Nephron (organoid): ENCODE measurements around the gene CACNB1.
A peak's percentile ranks its signal among the peaks of the same experiment; 100 is the strongest.

Source experiments
- H3K27ac Mint-ChIP-seq, 3 experiments: 2 replicates each; pipeline ENCODE4 v1.8.0; 2020; ENCODE audit warnings: mixed read lengths in 3 of 3, mild to moderate bottlenecking in 2 of 3, moderate library complexity in 1 of 3
- H3K27me3 Mint-ChIP-seq: 2 replicates; pipeline ENCODE4 v1.8.0; 2021; ENCODE audit warnings: low read depth, mild to moderate bottlenecking, moderate library complexity, mixed read lengths
- H3K36me3 Mint-ChIP-seq: 2 replicates; pipeline ENCODE4 v1.8.0; 2020; ENCODE audit warnings: low read depth, mixed read lengths
- H3K4me1 Mint-ChIP-seq: 2 replicates; pipeline ENCODE4 v1.8.0; 2020; ENCODE audit warnings: mixed read lengths
- H3K4me3 Mint-ChIP-seq, 3 experiments: 2 replicates each; pipeline ENCODE4 v1.8.0; 2020; ENCODE audit warnings: mild to moderate bottlenecking in 3 of 3, mixed read lengths in 3 of 3, moderate library complexity in 2 of 3
- H3K9me3 Mint-ChIP-seq: 2 replicates; pipeline ENCODE4 v1.8.0; 2020; ENCODE audit warnings: mixed read lengths
- TF ChIP-seq, protein P1 (sequence below), 3 experiments: fragments of 200-600 bp; sonication (generic); IDR thresholded peaks; one replicate each; pipeline ENCODE4 v1.5.0; 2021; ENCODE audit warnings: antibody characterized with exemption in 3 of 3; ENCODE audit not compliant: unreplicated experiment in 3 of 3

Gene CACNB1

DNA sequence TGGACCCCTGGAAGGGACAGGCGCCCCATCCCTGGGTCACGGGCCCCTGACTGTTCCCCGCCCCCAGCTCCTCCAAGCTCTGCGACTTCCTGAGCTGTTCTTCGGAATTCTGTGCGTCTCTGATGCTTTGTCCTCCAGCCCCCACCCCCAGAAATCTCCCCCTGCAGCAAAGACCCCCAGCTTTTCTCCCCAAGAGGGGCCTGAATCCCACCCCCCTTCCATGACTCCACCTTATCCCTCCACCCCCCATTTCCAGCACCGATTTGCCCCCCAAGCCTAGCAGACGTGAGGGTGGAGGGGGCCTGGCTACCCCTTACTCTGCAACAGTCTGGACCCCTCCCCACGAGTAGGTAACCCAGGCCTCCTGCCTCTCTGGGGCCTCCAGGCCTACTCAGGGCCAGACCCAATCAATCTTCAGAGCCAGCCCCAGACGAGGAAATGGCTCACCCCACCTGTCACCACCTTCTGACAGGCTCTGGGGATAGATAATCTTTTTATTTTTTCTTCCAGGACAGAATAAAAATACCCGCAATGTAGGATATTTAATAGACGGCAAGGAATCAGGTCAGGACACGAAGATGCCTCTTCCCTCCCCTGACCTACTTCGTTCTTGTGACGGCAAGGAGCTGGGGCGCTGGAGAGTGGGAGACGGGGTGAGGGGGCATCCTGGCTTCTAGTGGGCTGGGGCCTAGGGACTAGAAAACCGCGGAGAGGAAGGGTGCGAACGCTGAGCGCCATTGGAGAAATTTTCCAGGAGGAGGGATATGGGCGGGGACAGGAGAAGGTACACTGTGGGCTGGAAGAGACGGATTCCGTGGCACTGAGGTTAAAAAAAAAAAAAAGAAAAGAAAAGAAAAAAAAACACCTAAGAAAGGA, 45.3 kb downstream of the CACNB1 start:
- no peaks in the 10 kb centered on the region for H3K9me3 Mint-ChIP-seq

DNA sequence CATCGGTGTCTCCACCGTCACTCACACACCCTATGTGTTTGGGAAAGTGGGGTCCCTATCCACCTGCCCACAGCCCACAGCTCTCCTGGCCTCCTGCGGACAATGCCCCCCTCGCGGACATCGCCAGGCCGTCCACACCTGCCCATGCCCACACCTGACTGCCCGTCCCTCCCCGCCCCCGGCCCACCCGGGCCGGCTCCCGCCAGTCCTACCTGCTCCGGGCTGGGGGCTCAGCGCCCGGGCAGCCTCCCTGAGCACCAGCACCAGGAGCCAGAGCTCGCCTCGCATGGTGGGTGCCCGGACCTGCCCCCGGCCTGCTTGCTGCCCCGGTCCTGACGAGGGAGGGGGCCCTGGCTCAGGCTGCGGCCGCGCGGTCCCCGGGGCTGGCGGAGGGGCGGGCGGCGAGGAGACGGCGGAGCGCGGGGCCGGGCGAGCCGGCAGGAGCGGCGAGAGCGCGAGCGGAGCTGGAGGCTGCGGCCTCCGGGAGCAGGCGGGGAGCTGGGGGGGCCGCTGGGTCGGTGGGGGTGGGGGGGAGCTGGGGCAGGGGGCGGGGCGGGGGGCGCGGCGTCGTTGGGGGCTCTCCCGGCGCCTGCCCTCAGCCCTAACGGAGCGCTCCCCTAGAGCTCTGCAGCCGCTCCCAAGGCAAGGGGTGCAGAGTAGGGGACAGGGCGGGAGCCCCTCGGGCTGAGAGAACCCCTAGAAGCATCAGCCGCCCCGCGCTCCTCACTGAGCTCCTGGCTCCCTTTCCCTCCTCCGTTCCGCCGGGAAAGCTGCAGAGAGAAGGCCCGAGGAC, 46.1 kb downstream of the CACNB1 start, which contains the start of gene PLXDC1:
Gene PLXDC1, minus strand, starts transcription at position 488 of the 793 bp plus-strand sequence. Its CDS starts 200 bp downstream, at position 288.
- Mint-ChIP-seq H3K27me3 (peaks cover 49% of the 10 kb centered on the region), H3K9me3 (no peaks in the 10 kb centered on the region), H3K27ac (peak within 1 kb of the TSS; percentile 81 to 91 (median 90)), H3K36me3 (no peaks in the 10 kb centered on the region), H3K4me3 (peak within 1 kb of the TSS; percentile 98 to 99 (median 98)), H3K4me1 (peaks cover 15% of the 10 kb centered on the region)
- TF ChIP-seq, protein P1, sequence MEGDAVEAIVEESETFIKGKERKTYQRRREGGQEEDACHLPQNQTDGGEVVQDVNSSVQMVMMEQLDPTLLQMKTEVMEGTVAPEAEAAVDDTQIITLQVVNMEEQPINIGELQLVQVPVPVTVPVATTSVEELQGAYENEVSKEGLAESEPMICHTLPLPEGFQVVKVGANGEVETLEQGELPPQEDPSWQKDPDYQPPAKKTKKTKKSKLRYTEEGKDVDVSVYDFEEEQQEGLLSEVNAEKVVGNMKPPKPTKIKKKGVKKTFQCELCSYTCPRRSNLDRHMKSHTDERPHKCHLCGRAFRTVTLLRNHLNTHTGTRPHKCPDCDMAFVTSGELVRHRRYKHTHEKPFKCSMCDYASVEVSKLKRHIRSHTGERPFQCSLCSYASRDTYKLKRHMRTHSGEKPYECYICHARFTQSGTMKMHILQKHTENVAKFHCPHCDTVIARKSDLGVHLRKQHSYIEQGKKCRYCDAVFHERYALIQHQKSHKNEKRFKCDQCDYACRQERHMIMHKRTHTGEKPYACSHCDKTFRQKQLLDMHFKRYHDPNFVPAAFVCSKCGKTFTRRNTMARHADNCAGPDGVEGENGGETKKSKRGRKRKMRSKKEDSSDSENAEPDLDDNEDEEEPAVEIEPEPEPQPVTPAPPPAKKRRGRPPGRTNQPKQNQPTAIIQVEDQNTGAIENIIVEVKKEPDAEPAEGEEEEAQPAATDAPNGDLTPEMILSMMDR (IDR thresholded peaks at IDR 0.05; ENCODE audit: unreplicated experiment in 3 of 3) = no peak

More for the DNA sequence above, 45.3 kb downstream of the CACNB1 start:
- peaks cover 50% of the 10 kb centered on the region for H3K27me3 Mint-ChIP-seq
- TF ChIP-seq, protein P1 (IDR thresholded peaks at IDR 0.05; ENCODE audit: unreplicated experiment in 3 of 3) = no peak
- peak overlapping the region; percentile 98 to 99 (median 98) for H3K4me3 Mint-ChIP-seq
- H3K27ac Mint-ChIP-seq = peak overlapping the region; percentile 81 to 91 (median 90)
- no peaks in the 10 kb centered on the region for H3K36me3 Mint-ChIP-seq
- peaks cover 15% of the 10 kb centered on the region for H3K4me1 Mint-ChIP-seq

DNA sequence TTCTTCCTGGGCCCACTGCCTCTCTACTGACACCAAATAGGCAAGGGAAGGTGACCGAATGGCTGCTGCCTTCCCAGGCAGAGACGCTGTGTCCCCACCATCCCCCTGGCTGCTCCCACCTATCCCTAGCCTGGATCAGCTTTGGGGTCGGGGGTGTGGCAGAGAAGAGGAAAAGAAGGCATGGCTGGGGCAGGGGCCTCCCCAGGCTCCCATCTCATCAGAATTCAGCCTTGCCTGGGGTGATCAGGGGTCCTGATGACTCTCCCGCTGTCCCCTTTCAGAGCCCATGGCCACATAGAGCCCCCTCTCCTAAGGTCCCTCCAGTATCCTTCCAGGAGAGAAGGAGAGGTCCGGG, 46.7 kb downstream of the CACNB1 start:
- no peak overlapping the region for H3K27ac Mint-ChIP-seq
- peaks cover 15% of the 10 kb centered on the region for H3K4me1 Mint-ChIP-seq
- TF ChIP-seq, protein P1 (IDR thresholded peaks at IDR 0.05; ENCODE audit: unreplicated experiment in 3 of 3) = no peak
- H3K4me3 Mint-ChIP-seq = peak overlapping the region; percentile 77 to 89 (median 88)
- H3K9me3 Mint-ChIP-seq = no peaks in the 10 kb centered on the region
- H3K27me3 Mint-ChIP-seq = peaks cover 48% of the 10 kb centered on the region
- H3K36me3 Mint-ChIP-seq = no peaks in the 10 kb centered on the region

DNA sequence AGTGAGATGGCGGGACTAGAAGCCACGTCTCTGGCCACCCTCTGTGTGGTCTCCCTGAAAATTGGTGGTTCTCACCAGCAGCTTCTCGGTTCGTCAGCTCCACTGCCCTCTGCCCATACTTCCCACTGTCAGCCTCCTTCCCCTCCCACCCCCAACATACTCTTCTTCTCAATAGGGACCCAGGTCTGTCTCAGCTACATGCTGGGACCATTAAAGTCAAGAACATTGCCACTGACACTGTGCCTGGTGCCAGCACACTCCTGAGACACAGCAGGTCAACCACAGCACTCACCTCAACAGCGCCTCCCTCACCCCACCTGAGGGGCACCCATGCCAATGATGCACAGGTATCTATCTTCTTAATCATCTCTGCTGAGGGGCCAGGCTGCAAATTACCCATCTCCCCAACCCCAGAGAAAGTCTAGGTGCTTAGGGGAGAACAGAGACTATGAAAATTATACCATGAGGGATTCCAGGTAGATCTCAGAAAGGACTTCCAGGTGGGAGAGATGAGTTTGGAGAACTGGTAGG, 47.3 kb downstream of the CACNB1 start:
- H3K27ac Mint-ChIP-seq = peak overlapping the region in 1 of 3 experiments; percentile 25
- peaks cover 48% of the 10 kb centered on the region for H3K27me3 Mint-ChIP-seq
- H3K4me3 Mint-ChIP-seq = peak overlapping the region; percentile 77 to 89 (median 88)
- H3K4me1 Mint-ChIP-seq = peaks cover 15% of the 10 kb centered on the region
- TF ChIP-seq, protein P1 (IDR thresholded peaks at IDR 0.05; ENCODE audit: unreplicated experiment in 3 of 3) = no peak
- H3K36me3 Mint-ChIP-seq = no peaks in the 10 kb centered on the region
- H3K9me3 Mint-ChIP-seq = no peaks in the 10 kb centered on the region

DNA sequence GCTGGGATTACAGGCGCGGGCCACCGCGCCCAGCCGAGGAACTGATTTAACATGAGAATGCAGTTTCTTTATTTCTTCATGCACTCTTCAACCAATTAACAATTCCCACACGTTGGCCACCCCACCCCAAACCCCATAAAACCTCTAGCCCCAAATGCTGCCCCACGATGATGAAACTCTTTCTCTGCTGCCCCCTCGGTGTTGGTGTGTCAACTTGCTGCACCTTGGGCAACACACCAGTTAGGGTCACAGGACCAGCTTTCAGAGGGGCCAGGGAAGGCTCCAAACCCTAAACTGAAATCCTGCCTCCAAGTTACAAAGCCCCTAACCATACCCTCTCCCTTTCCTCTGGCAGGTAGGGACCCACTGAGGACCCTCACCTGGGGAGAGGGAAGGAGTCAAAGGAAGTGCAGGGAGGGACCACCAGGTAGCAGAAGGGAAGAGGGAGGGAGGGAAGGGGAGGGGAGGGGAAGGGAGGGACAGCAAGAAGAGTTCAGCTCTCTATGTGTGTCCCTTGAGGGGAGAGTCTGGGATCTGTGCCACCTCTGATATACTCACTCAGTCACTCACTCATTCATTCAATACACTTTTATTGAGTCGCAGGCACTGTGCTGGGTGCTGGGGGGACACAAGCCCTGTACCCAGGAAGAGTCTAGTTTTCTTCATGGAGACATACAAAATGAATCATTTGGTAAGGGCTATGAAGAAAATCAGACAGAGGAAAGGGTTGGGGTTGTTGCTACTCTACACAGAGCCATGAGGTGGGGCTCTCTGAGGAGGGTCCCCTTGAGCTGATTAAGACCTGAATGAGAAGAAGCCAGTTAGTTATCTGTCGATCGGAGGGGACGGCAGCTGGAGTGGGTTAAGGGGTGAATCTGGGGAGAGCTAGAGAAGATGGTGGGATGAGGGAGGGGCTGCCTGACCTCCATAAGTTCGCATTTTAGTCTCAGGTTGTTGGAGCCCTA, 50.0 kb downstream of the CACNB1 start:
- Mint-ChIP-seq H3K27ac (no peak overlapping the region), H3K9me3 (no peaks in the 10 kb centered on the region), H3K4me3 (peak overlapping the region in 2 of 3 experiments; percentile 49 to 76), H3K36me3 (no peaks in the 10 kb centered on the region), H3K27me3 (peaks cover 53% of the 10 kb centered on the region), H3K4me1 (peaks cover 27% of the 10 kb centered on the region)
- TF ChIP-seq, protein P1 (IDR thresholded peaks at IDR 0.05; ENCODE audit: unreplicated experiment in 3 of 3) = no peak
